Measurements from ENCODE around the gene MCM5. TPM values are rescaled to one million over a fixed set of nuclear protein-coding genes. Genes with fewer than 3 reads are reported as not detected.
A peak's percentile ranks its signal among the peaks of the same experiment; 100 is the strongest.

The MCM5 gene
- total and polyA plus RNA-seq, 2 of the 13 experiments (the other 11 are each of a cell fraction or from before 2014, with no cell fraction given) = 40.2 to 93.5 TPM

DNA sequence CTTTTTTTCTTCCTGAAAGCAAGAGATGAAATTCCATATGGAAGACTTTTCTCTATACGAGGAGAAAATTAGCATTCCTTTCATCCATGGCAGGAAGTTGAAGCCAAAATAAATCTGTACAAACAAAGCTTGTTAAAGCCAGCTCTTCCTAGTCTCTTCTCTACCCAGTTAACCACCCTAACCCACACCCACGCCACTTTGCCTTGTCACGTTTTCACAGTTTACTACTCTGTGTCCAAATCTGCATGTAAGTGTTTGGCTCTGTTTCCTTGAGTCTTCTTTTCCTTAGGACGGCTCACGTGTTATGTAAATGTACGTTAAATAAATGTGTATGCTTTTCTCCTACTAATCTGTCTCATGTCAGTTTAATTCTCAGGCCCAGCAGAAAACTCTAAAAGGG, 26.2 kb upstream of the MCM5 start:
- 84% methylated on average over 6 of the region's 6 CpGs for WGBS (ENCODE audit: low lambda C conversion rate)
- H3K9ac ChIP-seq (ENCODE audit: insufficient read depth, low read depth, low read length) = no peak overlapping the region
- H3K4me2 ChIP-seq (ENCODE audit: low read depth, low read length) = no peak overlapping the region
- in situ Hi-C loops (cut with HindIII; ENCODE audit: extremely low pct_ligation_motif_present, low pct_unique_long_range_greater_than_20kb) = no loop called here
- intact Hi-C loops (cut with micrococcal nuclease; ENCODE audit: unreplicated experiment) = no loop called here
- ATAC-seq (no peak), DNase-seq (ENCODE audit: low spot score) (no peak), FAIRE-seq (no peak)
- POLR2A ChIA-PET = no interaction called here
- H3K9me3 ChIP-seq (ENCODE audit: low read length) = no peaks in the 10 kb centered on the region
- H3K4me3 ChIP-seq (replicated peaks in 1 of 3; ENCODE audit: insufficient read depth in 1 of 3, low read depth in 2 of 3, low read length in 3 of 3) = no peak overlapping the region
- peak overlapping the region; percentile 2 for H3K27ac ChIP-seq (ENCODE audit: extremely low read length, insufficient read depth, low read length)
- BruUV-seq (replicated peaks) = no TSS peak
- no peaks in the 10 kb centered on the region for H3K27me3 ChIP-seq (ENCODE audit: control insufficient read depth in 1 of 2, insufficient read depth in 2 of 2, low read length in 2 of 2)
- TF ChIP-seq TEAD2 (CRISPR knock-in tag; IDR thresholded peaks at IDR 0.05) (no peak), ZNF570 (CRISPR knock-in tag; IDR thresholded peaks at IDR 0.05; ENCODE audit: borderline replicate concordance) (no peak), GATAD2A (CRISPR knock-in tag; IDR thresholded peaks at IDR 0.05) (no peak), THYN1 (CRISPR knock-in tag; IDR thresholded peaks at IDR 0.05; ENCODE audit: borderline replicate concordance, low read depth) (no peak), HNRNPLL (IDR thresholded peaks at IDR 0.05; ENCODE audit: low read depth, low read length, poor library complexity, severe bottlenecking) (no peak), ZNF619 (CRISPR knock-in tag; IDR thresholded peaks at IDR 0.05) (no peak), ZNF501 (CRISPR knock-in tag; IDR thresholded peaks at IDR 0.05) (no peak), ETV6 (CRISPR knock-in tag; conservative IDR thresholded peaks at IDR 0.05) (no peak), NPAS2 (CRISPR knock-in tag; IDR thresholded peaks at IDR 0.05; ENCODE audit: borderline replicate concordance) (no peak), ZNF335 (CRISPR knock-in tag; IDR thresholded peaks at IDR 0.05) (no peak), TBX3 (IDR thresholded peaks at IDR 0.05; ENCODE audit: borderline replicate concordance) (no peak), ZNF367 (CRISPR knock-in tag; IDR thresholded peaks at IDR 0.05; ENCODE audit: borderline replicate concordance) (no peak), SMYD3 (CRISPR knock-in tag; IDR thresholded peaks at IDR 0.05) (no peak), ATAD3A (CRISPR knock-in tag; IDR thresholded peaks at IDR 0.05) (no peak), MEF2D (CRISPR knock-in tag; IDR thresholded peaks at IDR 0.05) (no peak), NCOA1 (CRISPR knock-in tag; IDR thresholded peaks at IDR 0.05) (no peak)
- TF ChIP-seq, protein P1, sequence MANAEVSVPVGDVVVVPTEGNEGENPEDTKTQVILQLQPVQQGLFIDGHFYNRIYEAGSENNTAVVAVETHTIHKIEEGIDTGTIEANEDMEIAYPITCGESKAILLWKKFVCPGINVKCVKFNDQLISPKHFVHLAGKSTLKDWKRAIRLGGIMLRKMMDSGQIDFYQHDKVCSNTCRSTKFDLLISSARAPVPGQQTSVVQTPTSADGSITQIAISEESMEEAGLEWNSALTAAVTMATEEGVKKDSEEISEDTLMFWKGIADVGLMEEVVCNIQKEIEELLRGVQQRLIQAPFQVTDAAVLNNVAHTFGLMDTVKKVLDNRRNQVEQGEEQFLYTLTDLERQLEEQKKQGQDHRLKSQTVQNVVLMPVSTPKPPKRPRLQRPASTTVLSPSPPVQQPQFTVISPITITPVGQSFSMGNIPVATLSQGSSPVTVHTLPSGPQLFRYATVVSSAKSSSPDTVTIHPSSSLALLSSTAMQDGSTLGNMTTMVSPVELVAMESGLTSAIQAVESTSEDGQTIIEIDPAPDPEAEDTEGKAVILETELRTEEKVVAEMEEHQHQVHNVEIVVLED (CRISPR knock-in tag; IDR thresholded peaks at IDR 0.05; ENCODE audit: borderline replicate concordance) = no peak
- TF ChIP-seq, protein P2, sequence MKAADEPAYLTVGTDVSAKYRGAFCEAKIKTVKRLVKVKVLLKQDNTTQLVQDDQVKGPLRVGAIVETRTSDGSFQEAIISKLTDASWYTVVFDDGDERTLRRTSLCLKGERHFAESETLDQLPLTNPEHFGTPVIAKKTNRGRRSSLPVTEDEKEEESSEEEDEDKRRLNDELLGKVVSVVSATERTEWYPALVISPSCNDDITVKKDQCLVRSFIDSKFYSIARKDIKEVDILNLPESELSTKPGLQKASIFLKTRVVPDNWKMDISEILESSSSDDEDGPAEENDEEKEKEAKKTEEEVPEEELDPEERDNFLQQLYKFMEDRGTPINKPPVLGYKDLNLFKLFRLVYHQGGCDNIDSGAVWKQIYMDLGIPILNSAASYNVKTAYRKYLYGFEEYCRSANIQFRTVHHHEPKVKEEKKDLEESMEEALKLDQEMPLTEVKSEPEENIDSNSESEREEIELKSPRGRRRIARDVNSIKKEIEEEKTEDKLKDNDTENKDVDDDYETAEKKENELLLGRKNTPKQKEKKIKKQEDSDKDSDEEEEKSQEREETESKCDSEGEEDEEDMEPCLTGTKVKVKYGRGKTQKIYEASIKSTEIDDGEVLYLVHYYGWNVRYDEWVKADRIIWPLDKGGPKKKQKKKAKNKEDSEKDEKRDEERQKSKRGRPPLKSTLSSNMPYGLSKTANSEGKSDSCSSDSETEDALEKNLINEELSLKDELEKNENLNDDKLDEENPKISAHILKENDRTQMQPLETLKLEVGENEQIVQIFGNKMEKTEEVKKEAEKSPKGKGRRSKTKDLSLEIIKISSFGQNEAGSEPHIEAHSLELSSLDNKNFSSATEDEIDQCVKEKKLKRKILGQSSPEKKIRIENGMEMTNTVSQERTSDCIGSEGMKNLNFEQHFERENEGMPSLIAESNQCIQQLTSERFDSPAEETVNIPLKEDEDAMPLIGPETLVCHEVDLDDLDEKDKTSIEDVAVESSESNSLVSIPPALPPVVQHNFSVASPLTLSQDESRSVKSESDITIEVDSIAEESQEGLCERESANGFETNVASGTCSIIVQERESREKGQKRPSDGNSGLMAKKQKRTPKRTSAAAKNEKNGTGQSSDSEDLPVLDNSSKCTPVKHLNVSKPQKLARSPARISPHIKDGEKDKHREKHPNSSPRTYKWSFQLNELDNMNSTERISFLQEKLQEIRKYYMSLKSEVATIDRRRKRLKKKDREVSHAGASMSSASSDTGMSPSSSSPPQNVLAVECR (CRISPR knock-in tag; IDR thresholded peaks at IDR 0.05; ENCODE audit: borderline replicate concordance) = no peak
- peaks cover 95% of the 10 kb centered on the region for H3K4me1 ChIP-seq (ENCODE audit: insufficient read depth, low read length)
- H3K79me2 ChIP-seq (ENCODE audit: insufficient read depth, low read length) = no peaks in the 10 kb centered on the region
- no peaks in the 10 kb centered on the region for H3K36me3 ChIP-seq (replicated peaks in 1 of 2; ENCODE audit: control insufficient read depth in 1 of 2, insufficient read depth in 2 of 2, low read length in 2 of 2)
- H4K20me1 ChIP-seq (ENCODE audit: insufficient read depth, low read length) = no peaks in the 10 kb centered on the region
- CTCF ChIA-PET (ENCODE audit: low intra/inter-chr PET ratio, low total read pairs) = no interaction called here
- H2AFZ ChIP-seq (ENCODE audit: low read length) = no peak overlapping the region

All from HepG2 (cell line).